Endodermal cell (in vitro differentiated cells): ENCODE measurements around the gene CCDC177. TPM values are rescaled to one million over a fixed set of nuclear protein-coding genes. Genes with fewer than 3 reads are reported as not detected.

Experiments
- DNase-seq: peaks from one replicate; pipeline ENCODE4 v3.0.0-alpha.2; 2017
- H3K27ac ChIP-seq: 2 replicates; pipeline ENCODE4 v1.5.1; 2013; ENCODE audit warnings: mild to moderate bottlenecking, low read depth, low read length, moderate library complexity
- H3K27me3 ChIP-seq: 2 replicates; pipeline ENCODE4 v1.6.1; 2013; ENCODE audit warnings: mild to moderate bottlenecking, low read length, moderate library complexity; ENCODE audit not compliant: insufficient read depth, control insufficient read depth, poor library complexity, severe bottlenecking
- H3K36me3 ChIP-seq: 2 replicates; pipeline ENCODE4 v1.7.0; 2013; ENCODE audit warnings: mild to moderate bottlenecking, low read length, moderate library complexity; ENCODE audit not compliant: control insufficient read depth, insufficient read depth
- H3K4me1 ChIP-seq: one replicate; pipeline ENCODE4 v1.7.0; 2013; ENCODE audit warnings: low read length; ENCODE audit not compliant: control insufficient read depth, insufficient read depth
- H3K4me3 ChIP-seq: 2 replicates; pipeline ENCODE4 v1.5.1; 2013; ENCODE audit warnings: mild to moderate bottlenecking, low read length, moderate library complexity
- H3K9ac ChIP-seq: 2 replicates; pipeline ENCODE4 v1.6.1; 2013; ENCODE audit warnings: mild to moderate bottlenecking, low read length, moderate library complexity; ENCODE audit not compliant: poor library complexity, severe bottlenecking; ENCODE audit errors: extremely low read depth
- H3K9me3 ChIP-seq: 2 replicates; pipeline ENCODE4 v1.6.1; 2013; ENCODE audit warnings: mild to moderate bottlenecking, low read length, moderate library complexity; ENCODE audit not compliant: control insufficient read depth
- H3K27ac Mint-ChIP-seq: 2 replicates; pipeline ENCODE4 v1.8.0; 2020; ENCODE audit warnings: mixed read lengths
- H3K27me3 Mint-ChIP-seq: 2 replicates; pipeline ENCODE4 v1.8.0; 2021; ENCODE audit warnings: mild to moderate bottlenecking, mixed read lengths; ENCODE audit not compliant: insufficient read depth
- H3K36me3 Mint-ChIP-seq: 2 replicates; pipeline ENCODE4 v1.8.0; 2020; ENCODE audit warnings: low read depth, mixed read lengths
- H3K4me1 Mint-ChIP-seq: 2 replicates; pipeline ENCODE4 v1.8.0; 2020; ENCODE audit warnings: mixed read lengths
- H3K4me3 Mint-ChIP-seq: 2 replicates; pipeline ENCODE4 v1.8.0; 2020; ENCODE audit warnings: mild to moderate bottlenecking, moderate library complexity, mixed read lengths
- H3K9me3 Mint-ChIP-seq: 2 replicates; pipeline ENCODE4 v1.8.0; 2020; ENCODE audit warnings: mild to moderate bottlenecking, mixed read lengths
- WGBS, 2 experiments: methylation state at CpG; one replicate each; pipeline versions ENCODE4 v1.1.5 to v1.1.7; 2013; ENCODE audit warnings: missing lambda C conversion rate in 2 of 2, mixed read lengths in 1 of 2; ENCODE audit not compliant: insufficient coverage in 1 of 2, insufficient read length in 1 of 2; 5-methylcytosine and 5-hydroxymethylcytosine counted together
- total RNA-seq, 2 donors: library from RNA; stranded (reverse); fragmentation: NEBNext Ultra II Directional in 1 of 2; extraction: Animal tissue kit (Norgen Biotek cat#: 25700) in 1 of 2; gene quantifications; 2 replicates in 1 of 2; 3 replicates in 1 of 2; pipeline ENCODE4 v1.2.1, GENCODE V29; 2021
- TF ChIP-seq, protein P1 (sequence below): fragments of 200-600 bp; sonication (generic); conservative IDR thresholded peaks from 2 replicates; pipeline ENCODE4 v1.5.0; 2021; ENCODE audit warnings: antibody characterized with exemption, mild to moderate bottlenecking

Gene CCDC177
- total RNA-seq, 2 donors from 2014 or later, result 4.0 to 5.8 TPM

DNA sequence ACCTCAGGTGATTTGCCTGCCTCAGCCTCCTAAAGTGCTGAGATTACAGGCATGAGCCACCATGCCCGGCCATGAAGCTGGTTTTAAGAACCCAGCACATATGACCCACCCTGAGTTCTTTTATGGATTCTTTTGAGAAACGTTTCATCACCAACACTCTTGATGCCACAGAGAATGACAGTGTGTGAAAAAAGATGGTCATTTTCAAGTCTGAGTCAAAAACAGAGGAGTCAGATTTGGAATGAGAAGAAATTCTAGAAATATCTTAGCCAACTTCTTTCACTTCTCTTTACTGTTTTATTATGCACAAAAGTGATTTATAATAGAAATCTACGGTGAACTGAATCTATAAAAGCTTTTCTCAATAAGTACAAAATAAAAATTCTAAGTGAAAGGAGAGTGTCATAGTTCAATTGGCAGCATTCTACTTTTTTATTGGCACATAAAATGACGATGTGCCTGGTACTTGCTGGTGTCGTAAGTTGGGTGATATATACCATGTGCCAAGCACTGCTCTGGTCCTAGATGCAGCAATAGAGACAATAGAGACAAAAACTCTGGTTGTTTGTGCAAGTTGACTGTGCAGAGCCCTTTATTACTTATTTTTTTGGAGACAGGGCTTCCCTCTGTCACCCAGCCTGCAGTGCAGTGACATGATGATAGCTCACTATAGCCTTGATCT lies 33.9 kb downstream of the CCDC177 start:
- TF ChIP-seq, protein P1, sequence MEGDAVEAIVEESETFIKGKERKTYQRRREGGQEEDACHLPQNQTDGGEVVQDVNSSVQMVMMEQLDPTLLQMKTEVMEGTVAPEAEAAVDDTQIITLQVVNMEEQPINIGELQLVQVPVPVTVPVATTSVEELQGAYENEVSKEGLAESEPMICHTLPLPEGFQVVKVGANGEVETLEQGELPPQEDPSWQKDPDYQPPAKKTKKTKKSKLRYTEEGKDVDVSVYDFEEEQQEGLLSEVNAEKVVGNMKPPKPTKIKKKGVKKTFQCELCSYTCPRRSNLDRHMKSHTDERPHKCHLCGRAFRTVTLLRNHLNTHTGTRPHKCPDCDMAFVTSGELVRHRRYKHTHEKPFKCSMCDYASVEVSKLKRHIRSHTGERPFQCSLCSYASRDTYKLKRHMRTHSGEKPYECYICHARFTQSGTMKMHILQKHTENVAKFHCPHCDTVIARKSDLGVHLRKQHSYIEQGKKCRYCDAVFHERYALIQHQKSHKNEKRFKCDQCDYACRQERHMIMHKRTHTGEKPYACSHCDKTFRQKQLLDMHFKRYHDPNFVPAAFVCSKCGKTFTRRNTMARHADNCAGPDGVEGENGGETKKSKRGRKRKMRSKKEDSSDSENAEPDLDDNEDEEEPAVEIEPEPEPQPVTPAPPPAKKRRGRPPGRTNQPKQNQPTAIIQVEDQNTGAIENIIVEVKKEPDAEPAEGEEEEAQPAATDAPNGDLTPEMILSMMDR, result no peak
- Histone ChIP-seq H3K36me3 (no peaks in the 10 kb centered on the region), H3K27ac (no peak overlapping the region), H3K4me1 (no peaks in the 10 kb centered on the region), H3K27me3 (no peaks in the 10 kb centered on the region), H3K9me3 (no peaks in the 10 kb centered on the region), H3K4me3 (no peak overlapping the region), H3K9ac (no peak overlapping the region)
- no peak for DNase-seq
- Mint-ChIP-seq H3K36me3 (no peaks in the 10 kb centered on the region), H3K9me3 (peaks cover 4% of the 10 kb centered on the region), H3K27me3 (peaks cover 11% of the 10 kb centered on the region), H3K4me1 (no peaks in the 10 kb centered on the region), H3K4me3 (no peak overlapping the region), H3K27ac (no peak overlapping the region)
- WGBS, 2 experiments, result 91 to 96% methylated on average over 3 to 5 of the region's 5 CpGs

GRCh38 chr14:69539631-69540410 lies 34.9 kb downstream of the CCDC177 start:
- H3K27me3 ChIP-seq, result no peaks in the 10 kb centered on the region
- no peaks in the 10 kb centered on the region for H3K4me1 ChIP-seq
- Mint-ChIP-seq H3K36me3 (no peaks in the 10 kb centered on the region), H3K27ac (no peak overlapping the region), H3K27me3 (peaks cover 11% of the 10 kb centered on the region), H3K4me1 (no peaks in the 10 kb centered on the region), H3K4me3 (no peak overlapping the region), H3K9me3 (peaks cover 4% of the 10 kb centered on the region)
- no peak for DNase-seq
- no peaks in the 10 kb centered on the region for H3K9me3 ChIP-seq
- H3K4me3 ChIP-seq, result no peak overlapping the region
- no peak overlapping the region for H3K9ac ChIP-seq
- H3K36me3 ChIP-seq, result no peaks in the 10 kb centered on the region
- no peak overlapping the region for H3K27ac ChIP-seq
- WGBS, 2 experiments, result 94% methylated on average over 5 to 6 of the region's 6 CpGs
- TF ChIP-seq, protein P1, result no peak

DNA sequence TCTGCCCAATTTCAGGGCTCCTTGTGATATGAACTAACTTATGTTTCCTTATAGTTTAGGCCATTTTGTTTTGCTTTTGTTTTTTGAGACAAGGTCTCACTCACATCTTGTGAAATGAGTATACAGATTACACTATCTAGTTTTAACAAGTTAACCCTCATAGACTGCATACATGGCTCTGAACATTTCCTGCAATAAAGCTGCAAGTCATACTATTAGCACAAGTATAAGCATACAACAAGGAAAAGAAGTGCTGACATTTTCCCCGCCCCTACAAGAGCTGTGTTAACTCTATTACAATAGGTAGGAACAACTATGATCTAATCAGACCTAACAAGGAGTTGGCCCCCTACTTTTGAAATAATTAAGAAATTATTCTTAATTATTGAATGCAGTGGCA lies 35.9 kb downstream of the CCDC177 start:
- DNase-seq, result no peak
- no peak overlapping the region for H3K9ac ChIP-seq
- H3K9me3 ChIP-seq, result no peaks in the 10 kb centered on the region
- 100% methylated on average over 1 of the region's 1 CpG; no CpG with 5 or more reads in 1 of the 2 experiments for WGBS, 2 experiments
- H3K36me3 Mint-ChIP-seq, result no peaks in the 10 kb centered on the region
- H3K36me3 ChIP-seq, result no peaks in the 10 kb centered on the region
- H3K9me3 Mint-ChIP-seq, result peaks cover 4% of the 10 kb centered on the region
- no peaks in the 10 kb centered on the region for H3K4me1 ChIP-seq
- H3K4me3 Mint-ChIP-seq, result no peak overlapping the region
- no peak overlapping the region for H3K4me3 ChIP-seq
- no peak overlapping the region for H3K27ac ChIP-seq
- TF ChIP-seq, protein P1, result no peak
- H3K27me3 Mint-ChIP-seq, result peaks cover 7% of the 10 kb centered on the region
- H3K27ac Mint-ChIP-seq, result no peak overlapping the region
- H3K27me3 ChIP-seq, result no peaks in the 10 kb centered on the region
- H3K4me1 Mint-ChIP-seq, result no peaks in the 10 kb centered on the region
